ENCODE measurements around the gene TMCC2. TPM values are rescaled to one million over a fixed set of nuclear protein-coding genes. Genes with fewer than 3 reads are reported as not detected.

Gene TMCC2
- total RNA-seq, 3 donors from 2014 or later (not counting 1 experiment from before 2014, with no cell fraction given), result 0.93 to 1.5 (median 1.1) TPM

- WGBS (ENCODE audit: insufficient coverage), result 39% methylated on average over 7 of the region's 7 CpGs
- H3K27me3 Mint-ChIP-seq (ENCODE audit: low read depth in 2 of 2), result no peaks in the 10 kb centered on the region
- H3K4me1 Mint-ChIP-seq, result peaks cover 89 to 93% of the 10 kb centered on the region in 2 donors
- no peaks in the 10 kb centered on the region for H3K36me3 Mint-ChIP-seq
- Histone ChIP-seq H3K9me3 (ENCODE audit: control insufficient read depth, insufficient read depth, low read length) (no peaks in the 10 kb centered on the region), H3K27me3 (ENCODE audit: control insufficient read depth, insufficient read depth, low read length) (no peaks in the 10 kb centered on the region), H3K36me3 (ENCODE audit: control insufficient read depth, insufficient read depth, low read length) (peaks cover 5% of the 10 kb centered on the region), H3K4me3 (ENCODE audit: low read length) (no peak overlapping the region), H3K27ac (ENCODE audit: low read length) (peak overlapping the region; percentile 88), H3K4me1 (ENCODE audit: control insufficient read depth, insufficient read depth, low read length) (peaks cover 83% of the 10 kb centered on the region)
- DNase-seq (no peak), ATAC-seq (no peak)
- peak overlapping the region; percentile 94 to 98 for H3K27ac Mint-ChIP-seq
- no peak for TF ChIP-seq CTCF (IDR thresholded peaks at IDR 0.05)
- no peaks in the 10 kb centered on the region for H3K9me3 Mint-ChIP-seq
- intact Hi-C loops (cut with micrococcal nuclease), result no loop called here
- H3K4me3 Mint-ChIP-seq, result peak overlapping the region; percentile 73
Observed at GRCh38 chr1:205317311-205317917, 89.7 kb downstream of the TMCC2 start.

GRCh38 chr1:205318231-205318991 is 90.7 kb downstream of the TMCC2 start:
- TF ChIP-seq CTCF (IDR thresholded peaks at IDR 0.05), result no peak
- intact Hi-C loops (cut with micrococcal nuclease), result no loop called here
- H3K4me1 ChIP-seq (ENCODE audit: control insufficient read depth, insufficient read depth, low read length), result peaks cover 73% of the 10 kb centered on the region
- DNase-seq, result no peak
- peak overlapping the region; percentile 94 to 98 for H3K27ac Mint-ChIP-seq
- 78% methylated on average over 5 of the region's 6 CpGs for WGBS (ENCODE audit: insufficient coverage)
- H3K27me3 Mint-ChIP-seq (ENCODE audit: low read depth in 2 of 2), result no peaks in the 10 kb centered on the region
- H3K9me3 ChIP-seq (ENCODE audit: control insufficient read depth, insufficient read depth, low read length), result no peaks in the 10 kb centered on the region
- H3K27me3 ChIP-seq (ENCODE audit: control insufficient read depth, insufficient read depth, low read length), result no peaks in the 10 kb centered on the region
- ATAC-seq, result no peak
- H3K36me3 ChIP-seq (ENCODE audit: control insufficient read depth, insufficient read depth, low read length), result peaks cover 5% of the 10 kb centered on the region
- no peak overlapping the region for H3K4me3 ChIP-seq (ENCODE audit: low read length)
- H3K4me1 Mint-ChIP-seq, result peaks cover 79 to 84% of the 10 kb centered on the region in 2 donors
- no peaks in the 10 kb centered on the region for H3K9me3 Mint-ChIP-seq
- H3K27ac ChIP-seq (ENCODE audit: low read length), result peak overlapping the region; percentile 88
- peak overlapping the region; percentile 73 for H3K4me3 Mint-ChIP-seq
- H3K36me3 Mint-ChIP-seq, result no peaks in the 10 kb centered on the region

- Mint-ChIP-seq H3K4me3 (peak overlapping the region; percentile 98), H3K36me3 (no peaks in the 10 kb centered on the region), H3K27ac (peak overlapping the region; percentile 94 to 98), H3K4me1 (peaks cover 69 to 77% of the 10 kb centered on the region in 2 donors), H3K27me3 (ENCODE audit: low read depth in 2 of 2) (no peaks in the 10 kb centered on the region), H3K9me3 (no peaks in the 10 kb centered on the region)
- TF ChIP-seq CTCF (IDR thresholded peaks at IDR 0.05), result no peak
- H3K4me1 ChIP-seq (ENCODE audit: control insufficient read depth, insufficient read depth, low read length), result peaks cover 64% of the 10 kb centered on the region
- no peaks in the 10 kb centered on the region for H3K9me3 ChIP-seq (ENCODE audit: control insufficient read depth, insufficient read depth, low read length)
- 13% methylated on average over 6 of the region's 6 CpGs for whole genome bisulfite sequencing (ENCODE audit: insufficient coverage)
- DNase-seq (peak in 1 of 2 donors; percentile 64), ATAC-seq (peak; percentile 36 to 43 (median 40))
- H3K27ac ChIP-seq (ENCODE audit: low read length), result peak overlapping the region; percentile 32
- intact Hi-C loops (cut with micrococcal nuclease), result loop anchor here (1.0 kb wide), 1 partner anchor 31 kb away; no protein-coding TSS in a partner anchor
- no peaks in the 10 kb centered on the region for H3K27me3 ChIP-seq (ENCODE audit: control insufficient read depth, insufficient read depth, low read length)
- peaks cover 5% of the 10 kb centered on the region for H3K36me3 ChIP-seq (ENCODE audit: control insufficient read depth, insufficient read depth, low read length)
- H3K4me3 ChIP-seq (ENCODE audit: low read length), result peak overlapping the region; percentile 98
Observed at GRCh38 chr1:205319081-205320018, 91.6 kb downstream of the TMCC2 start.
